Measurements from ENCODE around the gene LGI4.

DNA sequence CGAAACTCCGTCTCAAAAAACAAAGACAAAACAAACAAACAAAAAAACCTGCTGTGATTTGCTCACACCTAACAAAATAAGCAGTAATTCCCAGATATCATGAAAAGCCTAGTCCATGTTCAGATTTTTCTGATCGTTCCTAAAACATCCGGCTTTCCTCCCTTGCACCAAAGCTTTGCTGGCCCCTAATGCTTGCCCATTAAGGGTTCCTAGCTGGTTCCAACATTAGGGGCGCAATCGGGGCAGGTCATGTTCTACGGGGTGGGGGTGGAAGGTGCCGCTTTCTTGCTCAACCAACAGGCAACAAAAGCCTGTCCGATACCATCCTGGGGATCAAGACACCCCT is 44.7 kb downstream of the LGI4 start:
- TF ChIP-seq CTCF (conservative IDR thresholded peaks at IDR 0.05; ENCODE audit: low read depth, low read length), result no peak
- TF ChIP-seq EZH2 (IDR thresholded peaks at IDR 0.05; ENCODE audit: borderline replicate concordance, low read depth, low read length, poor library complexity, severe bottlenecking), result no peak

All from A673 (cell line).